ENCODE measurements around the gene PPM1H.
A peak's percentile ranks its signal among the peaks of the same experiment; 100 is the strongest.

The PPM1H gene

GRCh38 chr12:62806893-62807292, 128.1 kb downstream of the PPM1H start:
- no peaks in the 10 kb centered on the region for H3K27me3 ChIP-seq
- H3K4me1 ChIP-seq = peaks cover 0 to 8% (median 0%) of the 10 kb centered on the region in 10 experiments; a peak in 3 of 20 replicates
- H3K36me3 ChIP-seq = no peaks in the 10 kb centered on the region
- no peak for TF ChIP-seq Cebpa-rat (IDR thresholded peaks at IDR 0.05)
- peaks cover 5 to 14% (median 10%) of the 10 kb centered on the region in 11 experiments; a peak in 19 of 22 replicates for H3K9me3 ChIP-seq (replicated peaks in 1 of 11)
- no peaks in the 10 kb centered on the region for H4K20me1 ChIP-seq
- H3K4me2 ChIP-seq = no peak overlapping the region
- no peak overlapping the region for H3K9ac ChIP-seq
- no peak overlapping the region for H3K27ac ChIP-seq
- H3K4me3 ChIP-seq = no peak overlapping the region

- Histone ChIP-seq H3K4me2 (no peak overlapping the region), H4K20me1 (no peaks in the 10 kb centered on the region), H3K36me3 (peaks cover 0 to 5% (median 0%) of the 10 kb centered on the region in 11 experiments; a peak in 2 of 22 replicates), H3K27ac (no peak overlapping the region), H3K4me3 (no peak overlapping the region), H3K27me3 (no peaks in the 10 kb centered on the region), H3K4me1 (peaks cover 0 to 8% (median 0%) of the 10 kb centered on the region in 10 experiments; a peak in 3 of 20 replicates), H3K9me3 (replicated peaks in 1 of 11) (peaks cover 5 to 13% (median 10%) of the 10 kb centered on the region in 11 experiments; a peak in 19 of 22 replicates), H3K9ac (no peak overlapping the region)
- no peak for TF ChIP-seq Cebpa-rat (IDR thresholded peaks at IDR 0.05)
Measured at GRCh38 chr12:62806244-62806836, 128.6 kb downstream of the PPM1H start.

- H3K4me2 ChIP-seq = peak overlapping the region in 2 of 11 experiments; percentile 17 to 26; a peak in 1 of 22 replicates
- TF ChIP-seq Cebpa-rat (IDR thresholded peaks at IDR 0.05) = no peak
- no peak overlapping the region for H3K27ac ChIP-seq
- H3K36me3 ChIP-seq = peaks cover 0 to 5% (median 0%) of the 10 kb centered on the region in 11 experiments; a peak in 2 of 22 replicates
- H3K27me3 ChIP-seq = no peaks in the 10 kb centered on the region
- peaks cover 5 to 13% (median 10%) of the 10 kb centered on the region in 11 experiments; a peak in 19 of 22 replicates for H3K9me3 ChIP-seq (replicated peaks in 1 of 11)
- H3K4me1 ChIP-seq = peaks cover 0 to 8% (median 0%) of the 10 kb centered on the region in 10 experiments; a peak in 3 of 20 replicates
- no peaks in the 10 kb centered on the region for H4K20me1 ChIP-seq
- H3K9ac ChIP-seq = no peak overlapping the region
- H3K4me3 ChIP-seq = no peak overlapping the region
Measured at GRCh38 chr12:62805517-62805916, 129.4 kb downstream of the PPM1H start.

GRCh38 chr12:62803756-62804155, 131.2 kb downstream of the PPM1H start:
- H3K36me3 ChIP-seq = peaks cover 0 to 5% (median 0%) of the 10 kb centered on the region in 11 experiments; a peak in 2 of 22 replicates
- H3K4me2 ChIP-seq = no peak overlapping the region
- TF ChIP-seq Cebpa-rat (IDR thresholded peaks at IDR 0.05) = no peak
- H3K27ac ChIP-seq = no peak overlapping the region
- no peaks in the 10 kb centered on the region for H3K27me3 ChIP-seq
- no peak overlapping the region for H3K4me3 ChIP-seq
- peaks cover 0 to 8% (median 0%) of the 10 kb centered on the region in 10 experiments; a peak in 3 of 20 replicates for H3K4me1 ChIP-seq
- H3K9me3 ChIP-seq (replicated peaks in 1 of 11) = peaks cover 5 to 13% (median 10%) of the 10 kb centered on the region in 11 experiments; a peak in 19 of 22 replicates
- H4K20me1 ChIP-seq = no peaks in the 10 kb centered on the region
- H3K9ac ChIP-seq = no peak overlapping the region

- Histone ChIP-seq H3K4me3 (no peak overlapping the region), H3K36me3 (peaks cover 0 to 5% (median 0%) of the 10 kb centered on the region in 11 experiments; a peak in 2 of 22 replicates), H3K4me2 (no peak overlapping the region), H3K27ac (no peak overlapping the region), H3K9me3 (replicated peaks in 1 of 11) (peaks cover 5 to 13% (median 10%) of the 10 kb centered on the region in 11 experiments; a peak in 19 of 22 replicates), H3K27me3 (no peaks in the 10 kb centered on the region), H3K9ac (no peak overlapping the region), H4K20me1 (no peaks in the 10 kb centered on the region), H3K4me1 (peaks cover 0 to 8% (median 0%) of the 10 kb centered on the region in 10 experiments; a peak in 3 of 20 replicates)
- no peak for TF ChIP-seq Cebpa-rat (IDR thresholded peaks at IDR 0.05)
Measured at GRCh38 chr12:62802984-62803383, 132.0 kb downstream of the PPM1H start.

GRCh38 chr12:62802321-62802720, 132.6 kb downstream of the PPM1H start:
- Histone ChIP-seq H3K4me3 (no peak overlapping the region), H4K20me1 (no peaks in the 10 kb centered on the region), H3K36me3 (peaks cover 0 to 5% (median 0%) of the 10 kb centered on the region in 11 experiments; a peak in 2 of 22 replicates), H3K9me3 (replicated peaks in 1 of 11) (peaks cover 5 to 13% (median 10%) of the 10 kb centered on the region in 11 experiments; a peak in 19 of 22 replicates), H3K9ac (no peak overlapping the region), H3K27me3 (no peaks in the 10 kb centered on the region), H3K27ac (no peak overlapping the region), H3K4me2 (no peak overlapping the region), H3K4me1 (peaks cover 0 to 8% (median 0%) of the 10 kb centered on the region in 10 experiments; a peak in 3 of 20 replicates)
- TF ChIP-seq Cebpa-rat (IDR thresholded peaks at IDR 0.05) = no peak

- Histone ChIP-seq H4K20me1 (no peaks in the 10 kb centered on the region), H3K27me3 (no peaks in the 10 kb centered on the region), H3K4me3 (no peak overlapping the region), H3K27ac (no peak overlapping the region), H3K9ac (no peak overlapping the region), H3K36me3 (peaks cover 0 to 5% (median 0%) of the 10 kb centered on the region in 11 experiments; a peak in 2 of 22 replicates), H3K4me1 (peaks cover 0 to 8% (median 0%) of the 10 kb centered on the region in 10 experiments; a peak in 3 of 20 replicates), H3K4me2 (no peak overlapping the region), H3K9me3 (replicated peaks in 1 of 11) (peaks cover 5 to 10% (median 7%) of the 10 kb centered on the region in 11 experiments; a peak in 19 of 22 replicates)
- no peak for TF ChIP-seq Cebpa-rat (IDR thresholded peaks at IDR 0.05)
Measured at GRCh38 chr12:62801796-62802195, 133.2 kb downstream of the PPM1H start.

- Histone ChIP-seq H3K4me1 (peaks cover 0 to 8% (median 0%) of the 10 kb centered on the region in 10 experiments; a peak in 3 of 20 replicates), H3K9ac (no peak overlapping the region), H3K4me3 (no peak overlapping the region), H4K20me1 (no peaks in the 10 kb centered on the region), H3K27ac (no peak overlapping the region), H3K36me3 (peaks cover 0 to 5% (median 0%) of the 10 kb centered on the region in 11 experiments; a peak in 2 of 22 replicates), H3K4me2 (no peak overlapping the region), H3K27me3 (no peaks in the 10 kb centered on the region), H3K9me3 (replicated peaks in 1 of 11) (peaks cover 0 to 1% (median 0%) of the 10 kb centered on the region in 11 experiments; a peak in 2 of 22 replicates)
- no peak for TF ChIP-seq Cebpa-rat (IDR thresholded peaks at IDR 0.05)
Measured at GRCh38 chr12:62800707-62801400, 134.1 kb downstream of the PPM1H start.

All from BLaER1 treated with 17β-estradiol and CSF1 and Interleukin-3, amounts not matched to agents 10 nM and 100 nM (cell line).